Measurements from ENCODE around the gene FKBP2.
A peak's percentile ranks its signal among the peaks of the same experiment; 100 is the strongest.

FKBP2 gene

GRCh38 chr11:64262271-64263002 is 21.5 kb downstream of the FKBP2 start:
- no peak overlapping the region for H3K27ac Mint-ChIP-seq
- no peaks in the 10 kb centered on the region for H3K9me3 Mint-ChIP-seq
- no peaks in the 10 kb centered on the region for H3K27me3 Mint-ChIP-seq
- peaks cover 11 to 12% of the 10 kb centered on the region in 2 donors for H3K4me1 Mint-ChIP-seq (ENCODE audit: low read depth in 2 of 2)
- no peak overlapping the region for H3K4me3 Mint-ChIP-seq
- peaks cover 16% of the 10 kb centered on the region for H3K36me3 Mint-ChIP-seq (ENCODE audit: insufficient read depth)
- DNase-seq (no peak), ATAC-seq (replicated peaks) (no peak)

DNA sequence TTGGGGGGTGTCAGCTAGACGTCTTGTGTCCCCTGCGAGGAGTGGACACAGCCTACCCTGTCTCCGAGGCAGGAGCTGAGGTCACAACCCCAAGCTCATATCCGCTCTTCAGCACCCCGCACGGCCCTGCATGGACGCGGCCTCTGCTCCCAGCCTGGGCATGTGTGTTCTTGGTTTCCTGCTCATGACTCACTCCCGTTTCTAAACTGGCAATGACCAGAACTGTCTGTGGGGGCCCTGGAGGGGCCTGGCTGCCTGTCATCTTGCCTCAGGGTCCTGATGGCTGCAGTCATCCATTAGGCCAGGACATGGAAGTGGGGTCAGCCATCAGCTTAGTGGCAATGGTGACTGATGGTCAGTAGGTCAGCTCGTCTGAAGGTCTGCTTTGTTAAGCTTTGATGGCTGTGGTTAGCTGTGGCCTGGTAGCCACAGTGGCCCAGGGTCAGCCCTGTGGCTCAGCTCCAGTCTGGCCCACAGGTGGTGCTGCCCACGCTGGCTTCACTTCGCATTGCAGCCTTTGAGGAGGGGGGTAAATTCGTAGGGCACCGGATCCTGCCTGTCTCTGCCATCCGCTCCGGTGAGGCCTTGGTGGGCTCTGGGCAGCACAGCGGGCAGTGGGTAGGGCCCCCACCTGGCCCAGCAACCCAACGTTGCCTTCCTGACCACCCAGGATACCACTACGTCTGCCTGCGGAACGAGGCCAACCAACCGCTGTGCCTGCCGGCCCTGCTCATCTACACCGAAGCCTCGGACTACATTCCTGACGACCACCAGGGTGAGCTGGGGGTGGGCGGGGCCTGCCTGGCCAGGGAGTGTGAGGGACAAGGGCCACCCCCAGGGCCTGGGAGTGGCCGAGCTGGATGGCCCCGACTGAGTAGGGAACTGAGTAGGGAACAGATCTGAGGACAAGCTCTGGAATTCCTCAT is 22.4 kb downstream of the FKBP2 start:
- Mint-ChIP-seq H3K4me3 (no peak overlapping the region), H3K36me3 (ENCODE audit: insufficient read depth) (peaks cover 11% of the 10 kb centered on the region), H3K4me1 (ENCODE audit: low read depth in 2 of 2) (peaks cover 15 to 17% of the 10 kb centered on the region in 2 donors), H3K27me3 (no peaks in the 10 kb centered on the region), H3K27ac (no peak overlapping the region), H3K9me3 (no peaks in the 10 kb centered on the region)
- no peak for DNase-seq
- no peak for ATAC-seq (replicated peaks)

DNA sequence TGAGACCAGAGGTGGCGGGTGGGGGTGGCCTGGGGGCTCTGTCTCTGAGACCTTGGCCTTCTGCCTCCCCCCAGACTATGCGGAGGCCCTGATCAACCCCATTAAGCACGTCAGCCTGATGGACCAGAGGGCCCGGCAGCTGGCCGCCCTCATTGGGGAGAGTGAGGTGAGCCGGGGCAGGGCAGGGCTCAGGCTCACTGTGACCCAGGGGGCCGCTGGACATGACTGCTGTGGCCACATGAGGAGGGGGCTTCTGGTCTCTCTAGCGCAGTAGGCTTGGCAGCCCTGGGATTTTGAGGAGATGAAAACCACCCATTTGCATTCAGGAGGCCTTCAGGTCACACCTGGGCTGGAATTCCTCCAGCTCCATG is 23.0 kb downstream of the FKBP2 start:
- Mint-ChIP-seq H3K9me3 (no peaks in the 10 kb centered on the region), H3K27me3 (no peaks in the 10 kb centered on the region), H3K4me1 (ENCODE audit: low read depth in 2 of 2) (peaks cover 22% of the 10 kb centered on the region in 2 donors), H3K4me3 (no peak overlapping the region), H3K36me3 (ENCODE audit: insufficient read depth) (peaks cover 11% of the 10 kb centered on the region), H3K27ac (no peak overlapping the region)
- ATAC-seq (replicated peaks) (no peak), DNase-seq (no peak)

GRCh38 chr11:64264371-64264852 is 23.5 kb downstream of the FKBP2 start:
- no peak overlapping the region for H3K27ac Mint-ChIP-seq

DNA sequence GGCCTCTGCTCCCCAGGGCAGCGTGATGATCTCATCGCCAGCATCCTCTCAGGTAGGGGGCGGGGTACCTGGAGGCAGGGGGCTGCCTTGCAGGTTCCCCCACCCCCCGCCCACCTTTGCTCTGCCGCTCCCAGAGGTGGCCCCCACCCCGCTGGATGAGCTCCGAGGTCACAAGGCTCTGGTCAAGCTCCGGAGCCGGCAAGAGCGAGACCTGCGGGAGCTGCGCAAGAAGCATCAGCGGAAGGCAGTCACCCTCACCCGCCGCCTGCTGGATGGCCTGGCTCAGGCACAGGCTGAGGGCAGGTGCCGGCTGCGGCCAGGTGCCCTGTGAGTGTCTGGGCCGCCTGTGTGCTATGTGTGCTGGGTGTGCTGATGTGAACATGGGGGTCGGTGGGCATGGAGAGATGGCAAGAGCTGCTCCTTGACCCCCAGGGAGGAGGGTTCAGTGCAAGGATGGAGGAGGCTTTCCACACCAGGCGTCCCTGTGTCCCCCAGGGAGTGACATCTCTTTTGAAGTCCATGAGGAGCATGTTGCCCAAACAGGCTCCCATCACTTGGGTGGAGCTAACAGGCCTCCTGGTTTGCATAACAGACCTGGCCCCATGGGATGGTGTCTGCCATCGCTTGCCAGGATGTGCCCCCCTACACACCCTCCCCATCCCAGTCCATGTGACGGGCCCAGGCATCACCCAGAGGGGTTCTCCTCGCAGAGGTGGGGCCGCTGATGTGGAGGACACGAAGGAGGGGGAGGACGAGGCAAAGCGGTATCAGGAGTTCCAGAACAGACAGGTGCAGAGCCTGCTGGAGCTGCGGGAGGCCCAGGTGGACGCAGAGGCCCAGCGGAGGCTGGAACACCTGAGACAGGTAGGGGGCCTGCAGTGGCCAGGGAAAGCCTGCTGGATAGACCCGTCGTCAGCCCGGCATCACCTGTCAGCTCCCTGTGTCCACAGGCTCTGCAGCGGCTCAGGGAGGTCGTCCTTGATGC is 24.6 kb downstream of the FKBP2 start:
- peaks cover 21% of the 10 kb centered on the region for H3K36me3 Mint-ChIP-seq (ENCODE audit: insufficient read depth)
- H3K27ac Mint-ChIP-seq, result no peak overlapping the region
- no peak for DNase-seq
- no peaks in the 10 kb centered on the region for H3K9me3 Mint-ChIP-seq
- no peak for ATAC-seq (replicated peaks)
- H3K4me3 Mint-ChIP-seq, result no peak overlapping the region
- H3K27me3 Mint-ChIP-seq, result no peaks in the 10 kb centered on the region
- peaks cover 18 to 20% of the 10 kb centered on the region in 2 donors for H3K4me1 Mint-ChIP-seq (ENCODE audit: low read depth in 2 of 2)

More at GRCh38 chr11:64264371-64264852, 23.5 kb downstream of the FKBP2 start:
- Mint-ChIP-seq H3K4me3 (no peak overlapping the region), H3K27me3 (no peaks in the 10 kb centered on the region), H3K4me1 (ENCODE audit: low read depth in 2 of 2) (peaks cover 22 to 23% of the 10 kb centered on the region in 2 donors), H3K36me3 (ENCODE audit: insufficient read depth) (peaks cover 13% of the 10 kb centered on the region), H3K9me3 (no peaks in the 10 kb centered on the region)
- no peak for DNase-seq
- ATAC-seq (replicated peaks), result no peak

GRCh38 chr11:64266339-64266738 is 25.4 kb downstream of the FKBP2 start:
- no peak for DNase-seq
- Mint-ChIP-seq H3K27ac (peak overlapping the region in 1 of 2 donors; percentile 17), H3K36me3 (ENCODE audit: insufficient read depth) (peaks cover 29% of the 10 kb centered on the region), H3K9me3 (no peaks in the 10 kb centered on the region), H3K27me3 (no peaks in the 10 kb centered on the region), H3K4me1 (ENCODE audit: low read depth in 2 of 2) (peaks cover 18 to 20% of the 10 kb centered on the region in 2 donors), H3K4me3 (no peak overlapping the region)
- no peak for ATAC-seq (replicated peaks)

DNA sequence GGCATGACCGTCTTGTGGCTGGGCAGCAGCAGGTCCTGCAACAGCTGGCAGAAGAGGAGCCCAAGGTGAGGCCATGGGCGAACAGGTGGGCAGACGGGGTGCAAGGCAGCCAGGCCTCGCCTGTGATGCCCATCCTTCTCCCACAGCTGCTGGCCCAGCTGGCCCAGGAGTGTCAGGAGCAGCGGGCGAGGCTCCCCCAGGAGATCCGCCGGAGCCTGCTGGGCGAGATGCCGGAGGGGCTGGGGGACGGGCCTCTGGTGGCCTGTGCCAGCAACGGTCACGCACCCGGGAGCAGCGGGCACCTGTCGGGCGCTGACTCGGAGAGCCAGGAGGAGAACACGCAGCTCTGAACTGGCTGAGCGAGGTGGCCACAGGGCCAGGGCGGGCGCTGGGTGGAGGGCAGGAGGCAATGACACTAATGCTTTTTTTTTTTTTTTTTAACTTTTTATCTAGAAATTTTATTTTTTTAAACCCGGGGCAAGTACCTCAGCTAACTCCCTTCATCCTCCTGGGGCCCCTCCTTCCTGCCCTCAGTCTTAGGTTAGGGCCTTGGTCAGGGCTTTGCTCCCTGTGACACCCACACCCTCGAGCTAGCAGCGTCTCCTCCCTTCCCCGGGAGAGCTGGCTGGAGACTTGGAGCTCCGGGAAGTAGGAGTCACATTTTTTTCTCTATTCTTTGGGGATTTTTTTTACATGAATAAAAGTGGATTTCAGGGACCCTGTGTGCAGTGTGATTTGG is 26.5 kb downstream of the FKBP2 start:
- no peak for DNase-seq
- no peak for ATAC-seq (replicated peaks)
- H3K9me3 Mint-ChIP-seq, result no peaks in the 10 kb centered on the region
- peaks cover 37% of the 10 kb centered on the region for H3K36me3 Mint-ChIP-seq (ENCODE audit: insufficient read depth)
- H3K27ac Mint-ChIP-seq, result peak overlapping the region in 1 of 2 donors; percentile 98
- H3K27me3 Mint-ChIP-seq, result no peaks in the 10 kb centered on the region
- H3K4me3 Mint-ChIP-seq, result peak overlapping the region in 1 of 2 donors; percentile 97
- peaks cover 18 to 24% of the 10 kb centered on the region in 2 donors for H3K4me1 Mint-ChIP-seq (ENCODE audit: low read depth in 2 of 2)

- H3K36me3 Mint-ChIP-seq (ENCODE audit: insufficient read depth), result peaks cover 35% of the 10 kb centered on the region
- peaks cover 18 to 24% of the 10 kb centered on the region in 2 donors for H3K4me1 Mint-ChIP-seq (ENCODE audit: low read depth in 2 of 2)
- peak overlapping the region; percentile 96 to 98 for H3K27ac Mint-ChIP-seq
- peak overlapping the region; percentile 96 to 97 for H3K4me3 Mint-ChIP-seq
- no peaks in the 10 kb centered on the region for H3K9me3 Mint-ChIP-seq
- ATAC-seq (replicated peaks) (no peak), DNase-seq (no peak)
- no peaks in the 10 kb centered on the region for H3K27me3 Mint-ChIP-seq
Observed at GRCh38 chr11:64268025-64268892, 27.4 kb downstream of the FKBP2 start.

DNA sequence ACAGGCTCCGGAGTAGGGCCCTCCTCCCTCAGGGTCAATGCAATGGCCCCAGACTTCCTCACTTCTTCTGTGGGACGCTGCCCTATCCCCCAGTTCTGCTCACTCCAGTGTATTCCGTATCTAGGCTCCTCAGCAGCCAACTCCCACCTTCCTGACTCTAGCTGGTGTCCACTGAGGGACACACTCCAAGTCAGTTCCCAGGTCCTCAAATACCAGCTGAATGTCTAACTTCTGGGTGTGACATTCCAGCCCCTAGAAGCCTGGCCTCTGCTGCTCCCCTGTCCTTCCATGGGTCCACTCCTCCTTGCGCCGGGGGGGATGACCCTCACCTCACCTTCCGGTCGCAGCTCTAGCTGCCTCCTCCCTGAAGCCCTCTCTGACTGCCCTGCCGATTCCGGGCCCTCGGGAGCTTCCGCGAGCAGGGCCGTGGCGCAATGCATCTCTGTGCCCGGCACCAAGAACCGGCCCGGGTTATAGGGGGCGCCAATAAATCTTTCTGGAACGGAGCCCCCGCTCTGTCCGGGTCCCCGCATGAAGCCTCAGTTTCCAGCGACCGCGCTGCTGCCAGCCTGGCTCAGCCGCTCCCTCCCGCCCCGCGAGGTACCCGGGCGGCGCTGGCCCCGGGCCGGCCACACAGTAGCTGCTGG is 28.1 kb downstream of the FKBP2 start:
- no peaks in the 10 kb centered on the region for H3K27me3 Mint-ChIP-seq
- H3K27ac Mint-ChIP-seq, result peak overlapping the region; percentile 96 to 98
- ATAC-seq (replicated peaks) (no peak), DNase-seq (peak in 1 of 3 experiments; percentile 29)
- H3K4me1 Mint-ChIP-seq (ENCODE audit: low read depth in 2 of 2), result peaks cover 18 to 24% of the 10 kb centered on the region in 2 donors
- no peaks in the 10 kb centered on the region for H3K9me3 Mint-ChIP-seq
- peak overlapping the region; percentile 96 to 97 for H3K4me3 Mint-ChIP-seq
- peaks cover 37% of the 10 kb centered on the region for H3K36me3 Mint-ChIP-seq (ENCODE audit: insufficient read depth)

GRCh38 chr11:64269540-64270220 is 28.8 kb downstream of the FKBP2 start:
- Mint-ChIP-seq H3K36me3 (ENCODE audit: insufficient read depth) (peaks cover 37% of the 10 kb centered on the region), H3K4me1 (ENCODE audit: low read depth in 2 of 2) (peaks cover 18 to 24% of the 10 kb centered on the region in 2 donors), H3K27ac (peak overlapping the region; percentile 96 to 98), H3K4me3 (peak overlapping the region; percentile 96 to 97), H3K27me3 (no peaks in the 10 kb centered on the region), H3K9me3 (no peaks in the 10 kb centered on the region)
- ATAC-seq (replicated peaks) (peak; percentile 75), DNase-seq (peak; percentile 96 to 97 (median 97))

Data from effector memory CD8-positive, alpha-beta T cell (primary cell).